HG03060 (cell line): ENCODE measurements around the gene NLRX1.
"Not testable (repeated sequence)": the region's sequence is repeated elsewhere in the genome, so short reads cannot be mapped to it uniquely, and the experiment has no call there.

Experiments used
- ATAC-seq: cut with Tn5 transposase; IDR thresholded peaks from one replicate; pipeline ENCODE4 v1.9.1; 2021; ENCODE audit warnings: low read depth, moderate number of reproducible peaks; ENCODE audit not compliant: unreplicated experiment

Gene NLRX1

GRCh38 chr11:119180729-119181676 lies 12.5 kb downstream of the NLRX1 start:
- ATAC-seq, result no peak

- ATAC-seq, result no peak
These were observed 13.3 kb downstream of the NLRX1 start for GRCh38 chr11:119181677-119182412.

- ATAC-seq, result not testable (repeated sequence)
These were observed 15.9 kb downstream of the NLRX1 start for GRCh38 chr11:119184399-119184798.

DNA sequence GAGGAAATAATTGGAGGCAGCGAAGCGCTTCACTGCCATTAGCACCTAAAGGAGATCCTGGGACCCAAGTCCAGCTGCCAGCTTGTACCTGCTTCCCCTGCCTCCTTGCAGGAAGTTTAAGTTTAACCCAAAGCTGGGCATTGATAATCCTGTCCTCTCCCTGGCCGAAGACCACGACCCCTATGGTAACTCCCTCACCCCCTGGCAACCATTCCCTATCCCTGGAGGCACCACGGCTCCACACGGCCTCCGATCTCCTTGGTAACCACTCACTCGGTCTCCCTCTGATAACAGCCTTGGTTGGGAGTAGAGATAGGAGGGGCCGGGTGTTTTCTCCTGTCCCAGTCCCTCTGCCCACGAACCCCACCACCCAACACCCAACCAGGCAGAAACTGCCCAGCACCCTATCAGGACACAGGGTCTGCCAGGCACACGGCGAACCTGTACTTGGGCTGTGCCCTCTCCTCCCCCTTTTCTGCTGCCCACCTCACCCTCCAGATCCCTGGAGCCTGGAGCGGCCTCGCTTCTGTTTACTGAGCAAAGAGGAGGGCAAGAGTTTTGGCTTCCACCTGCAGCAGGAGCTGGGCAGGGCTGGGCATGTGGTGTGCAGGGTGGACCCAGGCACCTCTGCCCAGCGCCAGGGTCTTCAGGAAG lies 17.6 kb downstream of the NLRX1 start:
- no peak for ATAC-seq

GRCh38 chr11:119187123-119187892 lies 18.8 kb downstream of the NLRX1 start:
- no peak for ATAC-seq

- ATAC-seq, result no peak
These were observed 19.5 kb downstream of the NLRX1 start for GRCh38 chr11:119188067-119188466.

GRCh38 chr11:119188887-119189286 lies 20.4 kb downstream of the NLRX1 start:
- no peak for ATAC-seq

- no peak for ATAC-seq
These were observed 20.9 kb downstream of the NLRX1 start for GRCh38 chr11:119189393-119189792.

DNA sequence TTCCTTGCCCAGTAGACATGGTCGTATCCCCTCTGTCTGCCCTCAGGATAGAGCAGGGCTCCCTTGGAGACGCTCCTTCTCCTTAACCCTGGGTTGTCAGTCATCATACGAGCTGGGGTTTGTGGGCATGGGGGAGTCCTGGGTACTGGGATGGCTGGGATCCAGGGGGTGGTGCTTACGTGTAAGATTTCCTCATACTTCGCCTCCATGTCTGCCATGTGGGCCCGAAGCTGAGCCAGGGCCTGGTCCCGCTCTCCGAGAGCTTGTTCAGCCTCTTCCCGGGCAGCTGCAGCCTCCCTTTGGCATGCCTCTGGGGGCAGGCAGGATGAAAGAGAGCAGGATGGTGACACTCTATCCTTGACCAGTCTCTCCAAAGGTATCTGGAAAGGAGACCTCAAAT lies 22.0 kb downstream of the NLRX1 start:
- no peak for ATAC-seq

- not testable (repeated sequence) for ATAC-seq
These were observed 22.7 kb downstream of the NLRX1 start for GRCh38 chr11:119191265-119191664.

DNA sequence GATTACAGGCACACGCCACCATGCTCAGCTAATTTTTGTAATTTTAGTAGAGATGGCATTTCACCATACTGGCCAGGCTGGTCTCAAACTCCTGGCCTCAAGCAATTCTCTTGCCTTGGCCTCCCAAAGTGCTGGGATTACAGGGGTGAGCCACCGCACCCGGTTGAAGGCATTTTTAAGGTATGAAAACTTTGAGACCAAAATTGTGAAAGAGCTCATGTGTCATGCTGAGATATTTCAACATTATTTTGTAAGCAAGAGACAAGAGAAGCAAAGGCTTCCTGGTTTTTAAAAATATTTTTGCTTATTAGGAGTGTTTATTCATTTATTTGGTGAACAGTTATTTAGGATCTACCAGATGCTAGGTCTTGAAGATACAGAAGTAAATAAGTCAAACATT lies 23.6 kb downstream of the NLRX1 start:
- no peak for ATAC-seq

DNA sequence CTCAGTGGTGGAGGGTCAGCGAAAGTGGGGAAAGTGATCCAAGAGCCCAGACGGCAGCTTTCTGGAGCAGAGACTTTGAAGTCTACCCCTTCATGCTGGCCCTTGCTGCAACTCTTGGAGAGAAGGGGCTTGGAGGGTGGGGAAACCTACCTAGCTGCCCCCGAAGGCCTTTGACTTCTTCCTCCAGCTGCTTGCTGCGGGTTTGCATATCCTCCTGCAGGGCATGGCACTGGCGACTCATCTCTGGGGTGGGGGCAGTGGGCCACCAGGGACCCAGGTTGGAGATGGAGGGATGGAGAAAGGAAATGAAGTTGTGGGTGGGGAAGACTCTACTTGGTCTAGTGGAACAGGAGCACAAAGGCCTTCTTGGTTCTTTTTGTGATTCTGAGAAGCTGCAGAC lies 24.5 kb downstream of the NLRX1 start:
- ATAC-seq, result no peak

DNA sequence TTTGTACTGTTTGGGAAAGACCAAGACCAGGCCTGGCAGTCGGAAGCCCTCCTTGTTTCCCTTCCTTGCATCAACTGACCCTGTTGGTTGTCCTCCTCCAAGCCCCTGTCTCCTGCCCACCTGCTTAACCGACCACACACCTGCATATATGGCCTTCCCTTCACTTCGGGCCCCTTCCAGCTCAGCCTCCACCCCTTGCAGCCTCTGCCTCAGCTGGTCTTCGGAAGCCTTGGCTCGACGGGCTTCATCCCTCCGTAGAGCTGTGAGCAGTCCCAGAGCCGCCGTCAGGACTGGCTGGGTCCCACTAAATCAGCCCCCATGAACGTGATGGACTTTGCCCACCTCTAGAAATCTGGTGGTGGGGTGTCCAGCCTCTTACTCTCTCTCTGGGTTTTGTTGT lies 25.1 kb downstream of the NLRX1 start:
- no peak for ATAC-seq

DNA sequence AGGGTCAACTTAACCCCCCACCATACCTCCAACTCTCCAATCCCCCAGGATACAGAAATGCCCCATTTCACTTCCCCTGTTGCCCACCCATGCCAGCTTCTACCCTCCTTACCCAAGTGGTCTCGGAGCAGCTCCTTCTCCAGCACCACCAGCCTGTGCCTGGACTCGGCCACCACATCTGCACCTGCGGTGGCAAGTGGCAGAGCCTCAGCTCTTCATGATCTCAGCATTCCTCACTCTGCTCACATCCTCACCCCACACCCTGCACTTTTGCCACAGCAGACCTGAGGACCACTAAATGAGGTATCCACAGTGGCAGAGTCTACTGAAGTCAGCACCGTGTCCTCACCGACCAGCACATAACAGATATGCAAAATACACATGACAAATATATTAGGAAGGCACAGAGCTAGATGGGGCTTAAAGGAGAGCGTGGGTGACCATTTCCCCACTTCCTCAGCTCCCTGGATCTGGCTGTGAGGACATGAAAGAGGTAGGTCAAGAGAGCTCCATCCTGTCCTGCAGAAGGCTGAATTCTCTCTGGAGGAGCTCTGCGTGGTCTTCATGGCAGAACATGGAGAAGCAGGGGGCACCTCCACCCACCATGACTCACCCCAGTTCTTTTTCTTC lies 26.4 kb downstream of the NLRX1 start:
- ATAC-seq, result no peak

- ATAC-seq, result no peak
These were observed 27.2 kb downstream of the NLRX1 start for GRCh38 chr11:119195680-119196079.

GRCh38 chr11:119196833-119197483 lies 28.4 kb downstream of the NLRX1 start:
- no peak for ATAC-seq

GRCh38 chr11:119198925-119199324 lies 30.4 kb downstream of the NLRX1 start:
- ATAC-seq, result no peak

GRCh38 chr11:119201236-119201635 lies 32.7 kb downstream of the NLRX1 start:
- not testable (repeated sequence) for ATAC-seq

- no peak for ATAC-seq
These were observed 34.0 kb downstream of the NLRX1 start for GRCh38 chr11:119202554-119202953.
